Endodermal cell (in vitro differentiated cells): ENCODE results near the gene GALNT17. TPM values are rescaled to one million over a fixed set of nuclear protein-coding genes. Genes with fewer than 3 reads are reported as not detected.
A peak's percentile ranks its signal among the peaks of the same experiment; 100 is the strongest.

Experiments
- DNase-seq: peaks from one replicate; pipeline ENCODE4 v3.0.0-alpha.2; 2017
- H3K27ac ChIP-seq: 2 replicates; pipeline ENCODE4 v1.5.1; 2013; ENCODE audit warnings: mild to moderate bottlenecking, low read depth, low read length, moderate library complexity
- H3K27me3 ChIP-seq: 2 replicates; pipeline ENCODE4 v1.6.1; 2013; ENCODE audit warnings: mild to moderate bottlenecking, low read length, moderate library complexity; ENCODE audit not compliant: insufficient read depth, control insufficient read depth, poor library complexity, severe bottlenecking
- H3K36me3 ChIP-seq: 2 replicates; pipeline ENCODE4 v1.7.0; 2013; ENCODE audit warnings: mild to moderate bottlenecking, low read length, moderate library complexity; ENCODE audit not compliant: control insufficient read depth, insufficient read depth
- H3K4me1 ChIP-seq: one replicate; pipeline ENCODE4 v1.7.0; 2013; ENCODE audit warnings: low read length; ENCODE audit not compliant: control insufficient read depth, insufficient read depth
- H3K4me3 ChIP-seq: 2 replicates; pipeline ENCODE4 v1.5.1; 2013; ENCODE audit warnings: mild to moderate bottlenecking, low read length, moderate library complexity
- H3K9ac ChIP-seq: 2 replicates; pipeline ENCODE4 v1.6.1; 2013; ENCODE audit warnings: mild to moderate bottlenecking, low read length, moderate library complexity; ENCODE audit not compliant: poor library complexity, severe bottlenecking; ENCODE audit errors: extremely low read depth
- H3K9me3 ChIP-seq: 2 replicates; pipeline ENCODE4 v1.6.1; 2013; ENCODE audit warnings: mild to moderate bottlenecking, low read length, moderate library complexity; ENCODE audit not compliant: control insufficient read depth
- H3K27ac Mint-ChIP-seq: 2 replicates; pipeline ENCODE4 v1.8.0; 2020; ENCODE audit warnings: mixed read lengths
- H3K27me3 Mint-ChIP-seq: 2 replicates; pipeline ENCODE4 v1.8.0; 2021; ENCODE audit warnings: mild to moderate bottlenecking, mixed read lengths; ENCODE audit not compliant: insufficient read depth
- H3K36me3 Mint-ChIP-seq: 2 replicates; pipeline ENCODE4 v1.8.0; 2020; ENCODE audit warnings: low read depth, mixed read lengths
- H3K4me1 Mint-ChIP-seq: 2 replicates; pipeline ENCODE4 v1.8.0; 2020; ENCODE audit warnings: mixed read lengths
- H3K4me3 Mint-ChIP-seq: 2 replicates; pipeline ENCODE4 v1.8.0; 2020; ENCODE audit warnings: mild to moderate bottlenecking, moderate library complexity, mixed read lengths
- H3K9me3 Mint-ChIP-seq: 2 replicates; pipeline ENCODE4 v1.8.0; 2020; ENCODE audit warnings: mild to moderate bottlenecking, mixed read lengths
- WGBS, 2 experiments: methylation state at CpG; one replicate each; pipeline versions ENCODE4 v1.1.5 to v1.1.7; 2013; ENCODE audit warnings: missing lambda C conversion rate in 2 of 2, mixed read lengths in 1 of 2; ENCODE audit not compliant: insufficient coverage in 1 of 2, insufficient read length in 1 of 2; 5-methylcytosine and 5-hydroxymethylcytosine counted together
- total RNA-seq, 2 donors: library from RNA; stranded (reverse); fragmentation: NEBNext Ultra II Directional in 1 of 2; extraction: Animal tissue kit (Norgen Biotek cat#: 25700) in 1 of 2; gene quantifications; 2 replicates in 1 of 2; 3 replicates in 1 of 2; pipeline ENCODE4 v1.2.1, GENCODE V29; 2021
- TF ChIP-seq, protein P1 (sequence below): fragments of 200-600 bp; sonication (generic); conservative IDR thresholded peaks from 2 replicates; pipeline ENCODE4 v1.5.0; 2021; ENCODE audit warnings: antibody characterized with exemption, mild to moderate bottlenecking

Gene GALNT17
- total RNA-seq, 2 donors from 2014 or later, result 60.4 to 61.3 TPM

DNA sequence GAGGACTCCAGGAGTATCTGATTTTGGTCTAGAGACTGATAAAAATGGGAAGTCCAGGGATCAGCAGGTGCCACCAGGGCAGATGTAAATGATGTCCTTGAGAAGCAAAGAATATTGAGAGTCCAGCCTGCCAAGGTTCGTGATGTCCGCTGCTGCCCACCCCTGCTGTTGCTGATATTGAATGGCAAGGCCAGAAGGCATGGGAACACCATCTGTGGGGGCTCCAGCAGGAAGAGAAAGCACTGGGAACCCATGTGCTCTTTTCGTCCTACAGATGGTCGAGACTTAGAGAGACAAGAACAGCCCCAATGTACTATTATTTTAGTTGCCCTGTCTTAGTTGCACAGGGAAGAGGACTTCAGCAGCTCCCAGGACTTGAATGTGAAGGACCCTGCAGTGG, 363.9 kb downstream of the GALNT17 start:
- Histone ChIP-seq H3K36me3 (peaks cover 58% of the 10 kb centered on the region), H3K9ac (no peak overlapping the region), H3K27me3 (no peaks in the 10 kb centered on the region), H3K4me1 (no peaks in the 10 kb centered on the region), H3K4me3 (no peak overlapping the region), H3K9me3 (no peaks in the 10 kb centered on the region), H3K27ac (no peak overlapping the region)
- no peak overlapping the region for H3K27ac Mint-ChIP-seq
- peaks cover 44% of the 10 kb centered on the region for H3K36me3 Mint-ChIP-seq
- DNase-seq, result no peak
- H3K4me3 Mint-ChIP-seq, result no peak overlapping the region
- peaks cover 12% of the 10 kb centered on the region for H3K4me1 Mint-ChIP-seq
- no peaks in the 10 kb centered on the region for H3K9me3 Mint-ChIP-seq
- WGBS, 2 experiments, result 93 to 100% methylated on average over 2 to 4 of the region's 4 CpGs
- no peaks in the 10 kb centered on the region for H3K27me3 Mint-ChIP-seq
- TF ChIP-seq, protein P1, sequence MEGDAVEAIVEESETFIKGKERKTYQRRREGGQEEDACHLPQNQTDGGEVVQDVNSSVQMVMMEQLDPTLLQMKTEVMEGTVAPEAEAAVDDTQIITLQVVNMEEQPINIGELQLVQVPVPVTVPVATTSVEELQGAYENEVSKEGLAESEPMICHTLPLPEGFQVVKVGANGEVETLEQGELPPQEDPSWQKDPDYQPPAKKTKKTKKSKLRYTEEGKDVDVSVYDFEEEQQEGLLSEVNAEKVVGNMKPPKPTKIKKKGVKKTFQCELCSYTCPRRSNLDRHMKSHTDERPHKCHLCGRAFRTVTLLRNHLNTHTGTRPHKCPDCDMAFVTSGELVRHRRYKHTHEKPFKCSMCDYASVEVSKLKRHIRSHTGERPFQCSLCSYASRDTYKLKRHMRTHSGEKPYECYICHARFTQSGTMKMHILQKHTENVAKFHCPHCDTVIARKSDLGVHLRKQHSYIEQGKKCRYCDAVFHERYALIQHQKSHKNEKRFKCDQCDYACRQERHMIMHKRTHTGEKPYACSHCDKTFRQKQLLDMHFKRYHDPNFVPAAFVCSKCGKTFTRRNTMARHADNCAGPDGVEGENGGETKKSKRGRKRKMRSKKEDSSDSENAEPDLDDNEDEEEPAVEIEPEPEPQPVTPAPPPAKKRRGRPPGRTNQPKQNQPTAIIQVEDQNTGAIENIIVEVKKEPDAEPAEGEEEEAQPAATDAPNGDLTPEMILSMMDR, result no peak

DNA sequence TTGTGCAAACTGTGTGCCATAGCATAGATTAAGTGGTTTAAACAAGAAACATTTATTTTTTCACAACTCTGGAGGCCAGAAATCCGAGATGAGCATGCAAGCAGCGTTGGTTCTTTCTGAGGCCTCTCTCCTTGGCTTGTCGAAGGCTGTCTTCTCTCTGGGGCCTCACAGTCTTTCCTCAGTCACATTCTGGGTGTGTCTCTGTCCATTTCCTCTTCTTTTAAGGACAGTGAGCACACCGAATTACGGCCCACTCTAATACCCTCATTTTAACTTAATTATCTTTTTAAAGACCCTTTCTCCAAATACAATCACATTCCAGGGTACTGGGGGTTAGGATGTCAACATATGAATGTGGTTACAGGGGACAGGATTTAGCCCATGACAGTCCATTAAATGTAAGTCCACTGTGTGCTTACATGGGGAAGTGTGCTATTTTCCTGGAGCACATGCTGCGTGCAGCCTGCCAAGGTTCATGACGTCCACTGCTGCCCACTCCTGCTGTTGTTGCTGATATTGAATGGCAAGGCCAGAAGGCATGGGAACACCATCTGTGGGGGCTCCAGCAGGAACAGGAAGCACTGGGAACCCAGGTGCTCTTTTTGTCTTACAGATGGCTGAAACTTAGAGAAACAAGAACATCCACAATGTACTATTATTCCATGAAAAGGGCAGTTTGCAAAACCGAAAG, 365.5 kb downstream of the GALNT17 start:
- TF ChIP-seq, protein P1, result no peak
- Histone ChIP-seq H3K9me3 (peaks cover 9% of the 10 kb centered on the region), H3K4me1 (no peaks in the 10 kb centered on the region), H3K27ac (no peak overlapping the region), H3K27me3 (no peaks in the 10 kb centered on the region), H3K9ac (no peak overlapping the region), H3K36me3 (peaks cover 58% of the 10 kb centered on the region), H3K4me3 (no peak overlapping the region)
- no peaks in the 10 kb centered on the region for H3K9me3 Mint-ChIP-seq
- no peak overlapping the region for H3K27ac Mint-ChIP-seq
- no peak for DNase-seq
- no peak overlapping the region for H3K4me3 Mint-ChIP-seq
- peaks cover 12% of the 10 kb centered on the region for H3K4me1 Mint-ChIP-seq
- H3K27me3 Mint-ChIP-seq, result no peaks in the 10 kb centered on the region
- H3K36me3 Mint-ChIP-seq, result peaks cover 45% of the 10 kb centered on the region
- 92 to 94% methylated on average over 6 to 8 of the region's 8 CpGs for WGBS, 2 experiments

DNA sequence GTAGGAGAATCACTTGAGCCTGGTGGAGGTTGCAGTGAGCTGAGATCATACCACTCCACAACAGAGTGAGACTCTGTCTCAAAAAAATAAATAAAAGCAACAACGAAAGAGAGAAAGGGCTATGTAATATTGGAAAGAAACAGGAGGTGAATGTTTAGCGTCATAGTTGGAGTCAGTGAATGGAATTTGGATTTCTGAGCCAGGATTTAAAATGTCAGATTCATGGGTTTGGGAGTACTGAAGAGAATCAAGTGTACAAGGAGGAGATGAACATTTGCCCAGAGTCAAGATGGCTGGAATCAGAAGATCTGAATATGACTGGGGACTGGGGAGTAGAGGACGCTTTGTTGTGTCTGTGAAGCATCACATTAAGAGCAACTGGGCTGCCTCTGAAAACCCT, 366.4 kb downstream of the GALNT17 start:
- Histone ChIP-seq H3K27me3 (no peaks in the 10 kb centered on the region), H3K9ac (no peak overlapping the region), H3K4me3 (no peak overlapping the region), H3K4me1 (no peaks in the 10 kb centered on the region), H3K36me3 (peaks cover 60% of the 10 kb centered on the region), H3K9me3 (peaks cover 19% of the 10 kb centered on the region), H3K27ac (no peak overlapping the region)
- no peaks in the 10 kb centered on the region for H3K9me3 Mint-ChIP-seq
- WGBS, 2 experiments, result 93 to 96% methylated on average over 3 of the region's 3 CpGs
- DNase-seq, result no peak
- peaks cover 12% of the 10 kb centered on the region for H3K4me1 Mint-ChIP-seq
- H3K27ac Mint-ChIP-seq, result peak overlapping the region; percentile 57
- H3K4me3 Mint-ChIP-seq, result no peak overlapping the region
- TF ChIP-seq, protein P1, result no peak
- no peaks in the 10 kb centered on the region for H3K27me3 Mint-ChIP-seq
- H3K36me3 Mint-ChIP-seq, result peaks cover 53% of the 10 kb centered on the region
